GM18861 (cell line): ENCODE results near the gene CPN2.

ENCODE experiments used
- ATAC-seq: cut with Tn5 transposase; IDR thresholded peaks from one replicate; pipeline ENCODE4 v1.9.1; 2021; ENCODE audit not compliant: unreplicated experiment

CPN2 gene, protein sequence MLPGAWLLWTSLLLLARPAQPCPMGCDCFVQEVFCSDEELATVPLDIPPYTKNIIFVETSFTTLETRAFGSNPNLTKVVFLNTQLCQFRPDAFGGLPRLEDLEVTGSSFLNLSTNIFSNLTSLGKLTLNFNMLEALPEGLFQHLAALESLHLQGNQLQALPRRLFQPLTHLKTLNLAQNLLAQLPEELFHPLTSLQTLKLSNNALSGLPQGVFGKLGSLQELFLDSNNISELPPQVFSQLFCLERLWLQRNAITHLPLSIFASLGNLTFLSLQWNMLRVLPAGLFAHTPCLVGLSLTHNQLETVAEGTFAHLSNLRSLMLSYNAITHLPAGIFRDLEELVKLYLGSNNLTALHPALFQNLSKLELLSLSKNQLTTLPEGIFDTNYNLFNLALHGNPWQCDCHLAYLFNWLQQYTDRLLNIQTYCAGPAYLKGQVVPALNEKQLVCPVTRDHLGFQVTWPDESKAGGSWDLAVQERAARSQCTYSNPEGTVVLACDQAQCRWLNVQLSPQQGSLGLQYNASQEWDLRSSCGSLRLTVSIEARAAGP

GRCh38 chr3:194351080-194351672 lies at the start of gene CPN2:
CPN2 (minus strand) TSS chr3:194351328; CDS start chr3:194342702, 8,626 bp downstream.
- ATAC-seq: no peak

DNA sequence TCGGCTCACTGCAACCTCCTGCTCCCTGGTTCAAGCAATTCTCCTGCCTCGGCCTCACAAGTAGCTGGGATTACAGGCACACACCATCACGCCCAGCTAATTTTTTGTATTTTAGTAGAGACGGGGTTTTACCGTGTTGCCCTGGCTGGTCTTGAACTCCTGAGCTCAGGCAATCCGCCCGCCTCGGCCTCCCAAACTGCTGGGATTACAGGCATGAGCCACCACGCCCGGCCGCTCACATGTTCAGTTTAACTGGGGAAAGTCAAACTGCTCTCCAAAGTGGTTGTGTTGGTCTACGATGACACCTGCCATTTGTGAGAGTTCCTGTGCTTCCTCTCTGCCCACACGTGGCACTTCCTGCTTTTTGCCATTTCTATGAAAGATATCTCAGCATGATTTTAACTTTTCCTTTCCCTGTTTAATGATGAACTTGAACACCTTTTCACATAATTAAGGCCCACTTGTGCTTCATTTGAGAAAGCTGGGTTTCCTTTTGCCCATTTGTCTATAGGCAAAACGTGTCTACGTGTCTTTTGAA lies 48.8 kb upstream of the CPN2 start:
- no peak for ATAC-seq

- ATAC-seq: no peak
Observed at GRCh38 chr3:194399166-194399565, 48.0 kb upstream of the CPN2 start, which contains the start of gene GP5. GP5 (minus strand) TSS chr3:194399266; CDS start chr3:194398282, 984 bp downstream.

DNA sequence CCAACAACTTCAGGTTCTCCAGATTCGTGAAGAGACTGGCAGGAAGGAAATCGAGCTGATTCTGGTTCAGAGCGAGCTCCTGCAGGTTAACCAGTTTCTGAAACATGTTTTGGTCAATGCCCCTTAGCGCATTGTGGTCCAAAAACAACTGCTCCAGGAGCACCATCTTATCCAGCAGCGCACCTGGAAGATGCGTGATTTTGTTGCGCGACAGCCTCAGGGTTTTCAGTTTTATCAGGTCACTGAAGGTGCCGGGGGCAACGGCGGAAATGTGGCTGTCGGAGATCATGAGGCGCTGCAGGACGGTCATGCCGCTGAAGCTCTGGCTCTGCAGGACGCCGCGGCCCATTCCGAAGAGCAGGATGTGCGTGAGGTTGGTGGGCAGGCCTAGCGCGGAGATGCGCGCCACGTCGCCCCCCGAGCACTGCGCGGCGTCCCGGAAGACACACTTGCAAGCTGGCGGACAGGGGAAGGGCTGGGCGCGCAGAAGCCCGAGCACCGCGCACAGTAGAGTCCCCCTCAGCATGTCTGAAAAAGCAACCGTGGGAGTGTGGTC lies 46.7 kb upstream of the CPN2 start:
- ATAC-seq: no peak

- ATAC-seq: no peak
Observed at GRCh38 chr3:194396859-194397756, 46.0 kb upstream of the CPN2 start.

GRCh38 chr3:194396539-194396858 lies 45.4 kb upstream of the CPN2 start:
- ATAC-seq: no peak

- no peak for ATAC-seq
Observed at GRCh38 chr3:194395778-194396538, 44.8 kb upstream of the CPN2 start.

GRCh38 chr3:194395212-194395611 lies 44.1 kb upstream of the CPN2 start:
- no peak for ATAC-seq

GRCh38 chr3:194392576-194392975 lies 41.4 kb upstream of the CPN2 start:
- ATAC-seq: no peak

DNA sequence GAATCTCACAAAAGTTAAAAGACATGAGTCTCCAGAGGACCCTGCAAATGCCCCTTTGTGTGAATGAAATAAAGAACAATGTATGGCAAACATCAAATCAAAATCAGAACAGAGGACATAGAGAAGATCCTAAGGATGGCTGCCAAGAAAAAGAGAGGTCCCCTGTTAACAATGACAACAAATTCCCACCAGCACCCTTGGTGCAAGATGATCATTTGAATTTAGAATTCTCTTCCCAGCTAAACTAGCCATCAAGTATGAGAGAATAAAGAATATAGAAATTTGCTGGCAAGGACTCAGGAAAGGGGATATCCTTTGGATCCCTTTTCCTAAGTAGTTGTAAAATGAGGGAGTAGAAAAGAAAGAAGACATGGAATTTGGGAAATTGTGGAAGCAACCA lies 39.7 kb upstream of the CPN2 start:
- ATAC-seq: no peak

DNA sequence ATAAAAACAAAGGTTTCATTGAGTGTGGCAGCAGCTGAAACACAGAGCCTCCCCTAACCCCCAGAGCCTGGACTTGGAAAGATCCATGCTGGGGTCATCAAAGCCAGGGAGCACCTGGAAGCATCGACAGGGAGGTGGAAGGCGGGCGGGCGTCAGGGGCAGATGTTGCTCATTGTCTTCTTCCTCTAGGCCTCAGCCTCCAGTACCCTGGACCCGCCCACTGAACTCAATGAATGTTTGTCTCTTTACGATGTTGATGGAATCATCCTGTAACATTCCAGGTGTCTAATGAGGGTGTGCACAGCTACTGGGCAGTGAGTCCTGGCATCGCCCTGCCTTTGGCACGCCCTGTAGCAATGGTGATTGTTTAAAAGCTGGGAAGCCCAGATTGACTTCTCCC lies 38.1 kb upstream of the CPN2 start:
- ATAC-seq: no peak

GRCh38 chr3:194387926-194388418 lies 36.8 kb upstream of the CPN2 start:
- ATAC-seq: no peak

- ATAC-seq: no peak
Observed at GRCh38 chr3:194387276-194387675, 36.1 kb upstream of the CPN2 start.

GRCh38 chr3:194386648-194387047 lies 35.5 kb upstream of the CPN2 start:
- ATAC-seq: no peak

DNA sequence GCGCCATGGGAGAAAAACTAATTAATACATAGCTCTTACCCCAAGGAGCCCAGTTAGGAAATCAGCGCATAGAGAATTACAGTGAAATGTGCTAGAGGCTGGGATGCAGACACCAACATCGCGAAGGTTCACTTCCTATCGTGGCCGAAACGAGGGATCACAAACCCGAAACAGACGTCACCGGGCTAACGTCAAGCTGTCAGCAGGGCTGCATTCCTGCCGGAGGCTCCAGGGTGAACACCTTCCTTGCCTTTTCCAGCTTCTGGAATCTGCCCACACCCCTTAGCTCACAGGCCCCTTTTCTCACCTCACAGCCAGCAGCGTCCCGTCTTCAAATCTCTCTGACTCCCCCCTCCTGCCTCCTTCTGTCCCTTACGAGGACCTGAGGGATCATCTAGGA lies 34.9 kb upstream of the CPN2 start:
- no peak for ATAC-seq

- ATAC-seq: no peak
Observed at GRCh38 chr3:194384569-194385001, 33.5 kb upstream of the CPN2 start.

DNA sequence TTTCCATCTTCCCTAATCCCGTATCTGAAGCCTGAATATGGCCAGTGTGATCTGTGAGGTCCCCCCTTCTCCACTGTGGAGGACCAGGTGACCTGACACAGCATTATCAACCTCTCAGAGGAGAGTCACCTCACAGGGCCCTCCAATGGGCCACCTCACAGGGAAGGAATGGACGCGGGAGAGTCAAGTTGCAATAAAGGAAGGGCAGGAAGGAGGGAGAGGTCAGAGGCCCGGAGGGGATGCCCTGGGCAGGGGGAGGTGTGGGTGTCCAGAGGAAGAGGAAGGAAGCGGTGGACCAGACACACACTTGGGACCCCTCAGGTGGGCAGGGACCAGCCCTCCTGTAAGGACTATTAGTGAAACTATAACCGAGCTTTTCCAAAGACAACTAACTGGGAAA lies 33.0 kb upstream of the CPN2 start:
- no peak for ATAC-seq

DNA sequence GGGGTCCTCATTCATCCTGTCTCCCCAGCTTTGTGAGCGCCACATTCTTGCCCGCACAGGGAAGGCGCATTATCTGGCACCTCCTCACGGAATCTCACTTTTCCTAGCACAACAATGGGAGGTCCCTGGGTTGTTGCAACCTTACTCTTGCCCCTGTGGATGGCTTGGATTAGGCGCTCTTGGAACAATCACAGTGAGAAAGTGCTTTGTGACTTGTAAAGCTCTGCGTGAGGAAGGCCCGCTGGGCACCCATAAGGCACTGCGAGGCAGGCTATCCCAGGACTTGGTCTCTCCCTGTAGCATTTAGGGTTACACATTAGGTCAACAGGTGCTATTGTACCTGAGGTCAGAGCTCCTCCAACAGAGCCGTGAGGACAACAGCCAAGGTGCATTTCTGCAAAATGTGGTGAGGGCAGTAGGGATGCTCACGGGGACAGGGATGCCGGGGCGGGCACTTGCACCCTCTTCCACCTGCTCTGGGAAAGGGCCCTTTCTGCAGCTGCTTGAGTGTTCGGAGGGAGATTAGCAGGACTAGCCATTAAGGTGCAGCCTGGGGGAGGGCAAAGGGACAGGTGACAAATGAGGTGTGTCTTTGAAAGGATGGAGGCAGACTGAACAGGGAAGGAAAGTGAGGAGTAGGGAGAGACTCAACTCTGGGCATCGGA lies 32.3 kb upstream of the CPN2 start:
- no peak for ATAC-seq

DNA sequence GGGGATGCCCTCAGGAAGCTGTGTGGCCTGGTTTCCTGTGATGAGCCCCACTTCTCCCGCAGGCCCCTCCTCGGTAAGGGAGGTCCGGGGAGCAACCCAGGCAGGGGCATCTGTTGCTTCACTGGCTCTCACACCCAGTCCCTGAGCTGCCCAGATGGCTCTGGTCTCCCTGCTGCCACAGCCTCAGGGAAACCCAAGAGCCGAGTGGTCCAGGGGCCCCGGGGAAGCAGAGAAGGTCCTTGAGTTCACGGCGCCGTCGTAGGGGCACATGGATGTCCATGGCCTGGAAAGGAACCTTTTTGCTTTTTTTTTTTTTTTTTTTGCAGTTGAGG lies 31.7 kb upstream of the CPN2 start:
- ATAC-seq: no peak
